ENCODE measurements around the gene ERLIN1. TPM values are rescaled to one million over a fixed set of nuclear protein-coding genes. Genes with fewer than 3 reads are reported as not detected.

The ERLIN1 gene
- total RNA-seq, 1 donor from 2014 or later, result 35.7 TPM

GRCh38 chr10:100162696-100163095, 23.1 kb downstream of the ERLIN1 start:
- Histone ChIP-seq H3K79me2 (ENCODE audit: low read depth) (peaks cover 14% of the 10 kb centered on the region), H3K27ac (no peak overlapping the region), H3K9ac (no peak overlapping the region), H3F3A (ENCODE audit: low read depth) (no peaks in the 10 kb centered on the region), H3K36me3 (peaks cover 8% of the 10 kb centered on the region), H3K9me3 (ENCODE audit: low read depth) (no peaks in the 10 kb centered on the region), H3K4me3 (no peak overlapping the region), H3K27me3 (no peaks in the 10 kb centered on the region), H4K20me1 (ENCODE audit: low read depth) (no peaks in the 10 kb centered on the region), H3K4me1 (no peaks in the 10 kb centered on the region), H3K4me2 (no peak overlapping the region), H2AFZ (replicated peaks) (no peak overlapping the region)
- H3K27ac Mint-ChIP-seq, result no peak overlapping the region
- no peak overlapping the region for H3K4me3 Mint-ChIP-seq
- TF ChIP-seq CTCF (IDR thresholded peaks at IDR 0.05), result no peak
- no peak for TF ChIP-seq EZH2phosphoT487 (IDR thresholded peaks at IDR 0.05)
- TF ChIP-seq EZH2 (IDR thresholded peaks at IDR 0.05), result no peak
- H3K4me1 Mint-ChIP-seq, result no peaks in the 10 kb centered on the region
- no peaks in the 10 kb centered on the region for H3K27me3 Mint-ChIP-seq (ENCODE audit: insufficient read depth, low read depth)
- H3K36me3 Mint-ChIP-seq, result peaks cover 20% of the 10 kb centered on the region
- H3K9me3 Mint-ChIP-seq, result no peaks in the 10 kb centered on the region
- no peak for DNase-seq (ENCODE audit: low spot score)

DNA sequence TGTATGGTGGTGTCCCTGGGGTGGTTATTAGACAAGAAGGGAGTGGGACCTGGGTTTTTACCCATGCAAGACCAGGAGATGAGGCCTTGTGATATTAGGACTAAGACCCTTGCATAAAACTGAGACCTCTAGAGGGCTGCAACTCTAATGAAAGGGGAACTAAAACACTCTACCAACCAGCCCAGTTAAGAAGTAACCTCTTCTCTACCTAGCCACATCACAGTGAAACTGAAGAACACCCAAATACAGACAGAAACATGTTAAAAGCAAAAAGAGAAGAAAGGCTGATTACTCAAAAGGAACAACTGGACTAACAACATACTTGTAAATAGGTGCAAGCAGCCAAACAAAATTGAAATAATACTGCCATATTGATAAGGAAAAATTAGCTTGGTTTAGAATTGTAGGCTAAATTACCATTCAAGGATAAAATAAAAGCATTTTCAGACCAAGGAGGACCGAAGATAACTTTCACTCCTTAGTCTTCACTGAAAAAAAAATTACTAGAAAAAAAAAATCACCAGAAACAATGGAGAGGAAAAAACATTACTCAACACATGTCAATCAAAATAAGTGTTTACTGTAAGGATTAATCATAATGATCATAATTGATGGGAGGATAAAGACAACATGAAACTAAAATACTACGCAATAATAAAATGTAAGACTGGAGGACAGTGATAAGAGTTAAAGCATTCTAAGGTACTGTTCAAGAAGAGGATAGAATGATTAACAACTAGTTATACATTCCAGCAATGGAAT, 27.6 kb downstream of the ERLIN1 start:
- peaks cover 34% of the 10 kb centered on the region for H3K36me3 Mint-ChIP-seq
- H3K4me1 Mint-ChIP-seq, result no peaks in the 10 kb centered on the region
- no peak for DNase-seq (ENCODE audit: low spot score)
- H3K27ac Mint-ChIP-seq, result no peak overlapping the region
- no peaks in the 10 kb centered on the region for H3K27me3 ChIP-seq
- no peaks in the 10 kb centered on the region for H3K9me3 ChIP-seq (ENCODE audit: low read depth)
- H3K36me3 ChIP-seq, result peaks cover 12% of the 10 kb centered on the region
- no peak overlapping the region for H3K4me2 ChIP-seq
- no peak overlapping the region for H3K4me3 Mint-ChIP-seq
- no peak overlapping the region for H3K27ac ChIP-seq
- H3K9me3 Mint-ChIP-seq, result no peaks in the 10 kb centered on the region
- H3K9ac ChIP-seq, result no peak overlapping the region
- peaks cover 14% of the 10 kb centered on the region for H3K79me2 ChIP-seq (ENCODE audit: low read depth)
- no peaks in the 10 kb centered on the region for H3K27me3 Mint-ChIP-seq (ENCODE audit: insufficient read depth, low read depth)
- TF ChIP-seq EZH2 (IDR thresholded peaks at IDR 0.05), result no peak
- TF ChIP-seq CTCF (IDR thresholded peaks at IDR 0.05), result no peak
- no peak for TF ChIP-seq EZH2phosphoT487 (IDR thresholded peaks at IDR 0.05)
- H3K4me1 ChIP-seq, result no peaks in the 10 kb centered on the region
- H3F3A ChIP-seq (ENCODE audit: low read depth), result no peaks in the 10 kb centered on the region
- no peak overlapping the region for H2AFZ ChIP-seq (replicated peaks)
- no peak overlapping the region for H3K4me3 ChIP-seq
- no peaks in the 10 kb centered on the region for H4K20me1 ChIP-seq (ENCODE audit: low read depth)

- H3K9ac ChIP-seq, result no peak overlapping the region
- H3K27ac ChIP-seq, result no peak overlapping the region
- H3K4me2 ChIP-seq, result no peak overlapping the region
- TF ChIP-seq CTCF (IDR thresholded peaks at IDR 0.05) (no peak), EZH2phosphoT487 (IDR thresholded peaks at IDR 0.05) (no peak), EZH2 (IDR thresholded peaks at IDR 0.05) (no peak)
- peaks cover 14% of the 10 kb centered on the region for H3K79me2 ChIP-seq (ENCODE audit: low read depth)
- H4K20me1 ChIP-seq (ENCODE audit: low read depth), result no peaks in the 10 kb centered on the region
- H3F3A ChIP-seq (ENCODE audit: low read depth), result no peaks in the 10 kb centered on the region
- H3K4me3 ChIP-seq, result no peak overlapping the region
- no peaks in the 10 kb centered on the region for H3K9me3 Mint-ChIP-seq
- H3K36me3 Mint-ChIP-seq, result peaks cover 32% of the 10 kb centered on the region
- peaks cover 12% of the 10 kb centered on the region for H3K36me3 ChIP-seq
- no peaks in the 10 kb centered on the region for H3K27me3 Mint-ChIP-seq (ENCODE audit: insufficient read depth, low read depth)
- no peak overlapping the region for H3K4me3 Mint-ChIP-seq
- no peaks in the 10 kb centered on the region for H3K4me1 ChIP-seq
- no peak overlapping the region for H3K27ac Mint-ChIP-seq
- no peaks in the 10 kb centered on the region for H3K9me3 ChIP-seq (ENCODE audit: low read depth)
- H3K27me3 ChIP-seq, result no peaks in the 10 kb centered on the region
- H3K4me1 Mint-ChIP-seq, result no peaks in the 10 kb centered on the region
- no peak for DNase-seq (ENCODE audit: low spot score)
- no peak overlapping the region for H2AFZ ChIP-seq (replicated peaks)
Observed at GRCh38 chr10:100157156-100157555, 28.7 kb downstream of the ERLIN1 start.

Data from neural progenitor cell (in vitro differentiated cells).